CD4-positive, alpha-beta T cell treated with Interferon alpha-2 for 1 hour (primary cell): ENCODE data around the gene ERP29.
"Not testable (repeated sequence)": the region's sequence is repeated elsewhere in the genome, so short reads cannot be mapped to it uniquely, and the experiment has no call there.

Experiments
- DNase-seq, 2 donors: peaks; one replicate each; pipeline ENCODE4 v3.0.0-alpha.2; 2020 to 2022

The ERP29 gene

GRCh38 chr12:112012775-112013600 lies at the start of gene ERP29, which contains the start of gene TMEM116:
ERP29 (plus strand) TSS chr12:112013426; CDS start chr12:112013466, 40 bp downstream.
TMEM116 (minus strand) TSS chr12:112013165; CDS start chr12:112005270, 7,895 bp downstream.
- DNase-seq = peak; percentile 100

- no peak for DNase-seq
These were observed 48.3 kb upstream of the ERP29 start for GRCh38 chr12:111964935-111965334.

- peak in 1 of 2 donors; percentile 47 for DNase-seq
These were observed 41.4 kb upstream of the ERP29 start for GRCh38 chr12:111971800-111972199.

- DNase-seq = no peak
These were observed 37.9 kb upstream of the ERP29 start for GRCh38 chr12:111975161-111975931.

- DNase-seq = no peak
These were observed 36.9 kb upstream of the ERP29 start for GRCh38 chr12:111976291-111976690.

GRCh38 chr12:111976860-111977259 lies 36.4 kb upstream of the ERP29 start:
- no peak for DNase-seq

- no peak for DNase-seq
These were observed 34.7 kb upstream of the ERP29 start for GRCh38 chr12:111978545-111978944.

- no peak for DNase-seq
These were observed 32.6 kb upstream of the ERP29 start for GRCh38 chr12:111980598-111980997.

- DNase-seq = no peak
These were observed 31.2 kb upstream of the ERP29 start for GRCh38 chr12:111981987-111982386.

- no peak for DNase-seq
These were observed 28.4 kb upstream of the ERP29 start for GRCh38 chr12:111984820-111985219.

GRCh38 chr12:111991535-111991934 lies 21.7 kb upstream of the ERP29 start:
- no peak for DNase-seq

GRCh38 chr12:111991946-111992345 lies 21.3 kb upstream of the ERP29 start:
- DNase-seq = no peak

GRCh38 chr12:111992464-111992863 lies 20.8 kb upstream of the ERP29 start:
- no peak for DNase-seq

- peak in 1 of 2 donors; percentile 48 for DNase-seq
These were observed 19.7 kb upstream of the ERP29 start for GRCh38 chr12:111993292-111994150.

- DNase-seq = peak in 1 of 2 donors; percentile 67
These were observed 18.8 kb upstream of the ERP29 start for GRCh38 chr12:111994211-111995111.

- no peak for DNase-seq
These were observed 17.3 kb upstream of the ERP29 start for GRCh38 chr12:111995782-111996480.

GRCh38 chr12:111997300-111997699 lies 15.9 kb upstream of the ERP29 start:
- no peak for DNase-seq

- no peak for DNase-seq
These were observed 15.2 kb upstream of the ERP29 start for GRCh38 chr12:111998015-111998414.

- not testable (repeated sequence) for DNase-seq
These were observed 14.1 kb upstream of the ERP29 start for GRCh38 chr12:111999129-111999528.

GRCh38 chr12:112000820-112001219 lies 12.4 kb upstream of the ERP29 start:
- peak in 1 of 2 donors; percentile 38 for DNase-seq

- no peak for DNase-seq
These were observed 11.7 kb upstream of the ERP29 start for GRCh38 chr12:112001576-112001975.
